ENCODE results near the gene MYL12A. TPM values are rescaled to one million over a fixed set of nuclear protein-coding genes. Genes with fewer than 3 reads are reported as not detected.

Gene MYL12A
- total RNA-seq, 2 donors from 2014 or later, result 102 to 174 TPM

DNA sequence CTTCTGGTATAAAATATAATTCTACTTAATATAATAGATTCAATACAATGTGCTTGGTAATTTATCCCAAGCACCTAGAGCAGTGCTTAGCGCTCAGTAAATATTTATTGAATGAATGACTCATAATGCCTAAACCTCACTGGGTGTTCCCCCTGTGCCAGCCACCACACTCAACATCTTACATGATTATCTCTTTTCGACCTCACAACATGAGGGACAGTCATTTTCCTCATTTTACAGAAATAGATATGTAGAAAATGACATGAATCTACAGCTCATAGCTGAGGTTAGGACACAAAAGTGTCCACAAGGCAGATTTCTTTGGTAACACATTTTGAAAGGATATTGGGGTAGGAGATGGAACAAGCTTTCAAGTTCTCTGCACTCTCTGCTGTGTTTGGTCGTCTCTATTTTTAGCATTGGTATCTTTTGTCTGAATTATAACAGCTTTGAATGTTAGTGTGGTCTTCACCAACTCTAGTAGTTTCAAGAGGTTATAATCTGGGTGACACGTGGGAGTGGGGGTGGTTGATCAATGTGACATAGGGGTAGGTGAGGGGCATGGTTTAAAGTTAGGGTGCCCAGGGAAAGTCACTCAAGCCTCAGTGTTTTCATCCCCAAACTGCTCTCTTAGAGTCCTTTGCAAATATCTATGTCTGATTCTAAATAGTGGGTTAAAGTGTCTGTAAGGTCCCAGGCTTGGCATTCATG is 37.6 kb upstream of the MYL12A start:
- peak; percentile 57 for ATAC-seq
- DNase-seq, result peak in 2 of 4 donors; percentile 30 to 35
- intact Hi-C loops (cut with DNase I), result no loop called here
- H3K27me3 ChIP-seq, result no peaks in the 10 kb centered on the region
- peak overlapping the region in 3 of 4 donors; percentile 1 to 54 (median 18) for H3K27ac ChIP-seq
- no peak for TF ChIP-seq POLR2A (IDR thresholded peaks at IDR 0.05)
- TF ChIP-seq, protein P1, sequence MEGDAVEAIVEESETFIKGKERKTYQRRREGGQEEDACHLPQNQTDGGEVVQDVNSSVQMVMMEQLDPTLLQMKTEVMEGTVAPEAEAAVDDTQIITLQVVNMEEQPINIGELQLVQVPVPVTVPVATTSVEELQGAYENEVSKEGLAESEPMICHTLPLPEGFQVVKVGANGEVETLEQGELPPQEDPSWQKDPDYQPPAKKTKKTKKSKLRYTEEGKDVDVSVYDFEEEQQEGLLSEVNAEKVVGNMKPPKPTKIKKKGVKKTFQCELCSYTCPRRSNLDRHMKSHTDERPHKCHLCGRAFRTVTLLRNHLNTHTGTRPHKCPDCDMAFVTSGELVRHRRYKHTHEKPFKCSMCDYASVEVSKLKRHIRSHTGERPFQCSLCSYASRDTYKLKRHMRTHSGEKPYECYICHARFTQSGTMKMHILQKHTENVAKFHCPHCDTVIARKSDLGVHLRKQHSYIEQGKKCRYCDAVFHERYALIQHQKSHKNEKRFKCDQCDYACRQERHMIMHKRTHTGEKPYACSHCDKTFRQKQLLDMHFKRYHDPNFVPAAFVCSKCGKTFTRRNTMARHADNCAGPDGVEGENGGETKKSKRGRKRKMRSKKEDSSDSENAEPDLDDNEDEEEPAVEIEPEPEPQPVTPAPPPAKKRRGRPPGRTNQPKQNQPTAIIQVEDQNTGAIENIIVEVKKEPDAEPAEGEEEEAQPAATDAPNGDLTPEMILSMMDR (IDR thresholded peaks at IDR 0.05), result no peak
- 46 to 63% methylated on average over 4 of the region's 4 CpGs for WGBS, 2 donors
- H3K36me3 ChIP-seq (replicated peaks in 1 of 2; ENCODE audit: insufficient read depth in 1 of 2, low read depth in 2 of 2), result no peaks in the 10 kb centered on the region
- H3K4me3 ChIP-seq, result no peak overlapping the region
- no peaks in the 10 kb centered on the region for H3K9me3 ChIP-seq
- H3K4me1 ChIP-seq, result peaks cover 60% of the 10 kb centered on the region

DNA sequence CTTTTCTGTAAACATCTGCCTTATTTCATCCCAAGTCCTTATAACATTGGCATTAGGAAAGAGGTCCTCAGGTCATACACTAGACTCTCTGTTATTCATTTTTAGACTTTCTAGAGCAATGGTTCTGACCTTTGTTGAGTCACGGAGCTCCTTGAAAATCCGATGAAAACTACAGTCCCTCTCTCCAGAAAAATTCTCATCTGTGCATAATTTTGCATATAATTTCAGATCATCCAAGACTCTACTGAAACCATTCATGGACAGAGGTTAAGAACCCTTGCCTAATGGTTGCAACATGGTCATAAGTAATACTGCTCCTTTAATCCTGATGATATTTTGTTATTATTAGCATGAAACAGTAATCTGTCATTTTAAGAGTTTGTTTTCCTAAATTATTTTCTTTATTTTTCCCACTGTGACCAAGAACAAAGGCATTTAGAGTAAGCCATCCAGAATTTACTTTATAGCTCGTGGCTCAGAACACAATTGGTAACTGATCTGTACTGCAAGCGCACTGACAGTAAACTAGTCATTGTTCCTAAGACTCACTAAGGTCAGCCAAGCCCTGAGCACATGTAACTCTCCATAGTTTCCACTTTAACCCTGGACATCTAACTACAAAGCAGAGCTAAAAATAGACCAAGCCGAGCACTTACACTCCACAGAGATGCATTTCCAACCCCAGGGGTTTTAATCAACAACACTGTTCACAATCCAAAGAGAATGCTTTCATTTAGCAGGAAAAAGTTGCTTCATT is 36.2 kb upstream of the MYL12A start:
- TF ChIP-seq, protein P1 (IDR thresholded peaks at IDR 0.05), result no peak
- no peak for TF ChIP-seq POLR2A (IDR thresholded peaks at IDR 0.05)
- H3K9me3 ChIP-seq, result no peaks in the 10 kb centered on the region
- 31 to 38% methylated on average over 5 of the region's 5 CpGs for WGBS, 2 donors
- peaks cover 60% of the 10 kb centered on the region for H3K4me1 ChIP-seq
- no peak overlapping the region for H3K4me3 ChIP-seq
- DNase-seq, result peak in 2 of 4 donors; percentile 27 to 48
- intact Hi-C loops (cut with DNase I), result no loop called here
- H3K27ac ChIP-seq, result peak overlapping the region; percentile 22 to 77 (median 67)
- no peaks in the 10 kb centered on the region for H3K36me3 ChIP-seq (replicated peaks in 1 of 2; ENCODE audit: insufficient read depth in 1 of 2, low read depth in 2 of 2)
- peak; percentile 56 for ATAC-seq
- H3K27me3 ChIP-seq, result no peaks in the 10 kb centered on the region

DNA sequence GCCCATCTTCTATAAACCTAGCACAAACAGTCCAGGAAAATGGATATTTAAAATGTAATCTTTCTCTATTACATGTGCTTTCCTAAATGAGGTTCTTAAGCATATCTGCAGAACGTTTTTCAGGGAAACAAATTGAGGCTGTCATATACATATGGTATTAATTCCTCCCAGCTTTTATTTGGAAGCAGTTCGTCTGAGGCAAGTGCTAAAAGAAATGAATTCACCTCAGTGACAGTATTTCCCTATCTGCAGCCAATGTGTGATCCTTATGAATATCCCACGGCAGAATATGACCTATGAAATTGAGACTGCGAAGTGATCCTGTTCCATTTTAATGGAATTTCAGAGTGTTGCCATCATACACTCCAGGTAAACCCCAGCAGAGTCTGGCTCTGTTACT is 34.9 kb upstream of the MYL12A start:
- intact Hi-C loops (cut with DNase I), result no loop called here
- H3K27ac ChIP-seq, result peak overlapping the region; percentile 56 to 77 (median 66)
- no peak for TF ChIP-seq POLR2A (IDR thresholded peaks at IDR 0.05)
- TF ChIP-seq, protein P1 (IDR thresholded peaks at IDR 0.05), result no peak
- H3K4me1 ChIP-seq, result peaks cover 66% of the 10 kb centered on the region
- ATAC-seq (no peak), DNase-seq (no peak)
- H3K36me3 ChIP-seq (replicated peaks in 1 of 2; ENCODE audit: insufficient read depth in 1 of 2, low read depth in 2 of 2), result no peaks in the 10 kb centered on the region
- no peak overlapping the region for H3K4me3 ChIP-seq
- H3K9me3 ChIP-seq, result no peaks in the 10 kb centered on the region
- WGBS, 2 donors, result 14 to 36% methylated on average over 4 of the region's 4 CpGs
- H3K27me3 ChIP-seq, result no peaks in the 10 kb centered on the region

DNA sequence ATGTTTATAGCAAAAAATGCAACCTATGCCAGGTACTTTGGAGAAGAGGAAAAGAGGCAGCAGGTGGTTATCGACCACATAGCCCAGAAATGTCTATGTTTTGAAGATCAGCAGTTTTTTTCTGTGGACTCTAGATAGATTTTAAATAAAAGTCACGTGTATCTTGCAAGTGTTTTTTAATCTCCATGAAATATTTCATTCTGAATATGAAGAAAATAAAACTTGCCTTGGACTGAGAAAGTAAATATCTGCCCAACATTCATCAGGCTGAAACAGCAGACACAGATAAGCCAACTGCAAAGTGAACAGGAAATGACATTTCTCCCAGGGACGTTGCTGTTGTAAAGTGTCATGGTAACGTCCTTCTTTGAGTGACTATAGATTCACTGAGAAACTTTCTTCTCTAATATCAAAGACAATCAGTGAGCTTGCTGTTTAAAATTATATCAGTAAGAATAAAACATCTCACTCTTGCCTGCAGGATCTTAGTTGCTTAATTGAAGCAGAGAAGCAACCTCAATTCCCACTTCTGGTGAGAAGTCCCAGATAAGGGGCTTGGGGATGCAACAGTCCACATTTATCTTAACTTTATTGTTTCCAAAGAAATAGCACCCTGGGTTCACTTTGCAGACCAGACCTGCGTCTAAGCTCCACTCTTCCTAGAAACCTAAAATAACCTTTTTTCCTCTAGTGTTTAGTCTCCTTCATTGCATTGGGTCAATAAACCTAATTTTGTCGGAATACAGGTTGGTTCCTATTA is 34.1 kb upstream of the MYL12A start:
- no peak for TF ChIP-seq POLR2A (IDR thresholded peaks at IDR 0.05)
- TF ChIP-seq, protein P1 (IDR thresholded peaks at IDR 0.05), result no peak
- Histone ChIP-seq H3K36me3 (replicated peaks in 1 of 2; ENCODE audit: insufficient read depth in 1 of 2, low read depth in 2 of 2) (no peaks in the 10 kb centered on the region), H3K27me3 (no peaks in the 10 kb centered on the region), H3K27ac (peak overlapping the region; percentile 56 to 77 (median 66)), H3K4me1 (peaks cover 68% of the 10 kb centered on the region), H3K9me3 (no peaks in the 10 kb centered on the region), H3K4me3 (no peak overlapping the region)
- DNase-seq (peak in 1 of 4 donors; percentile 33), ATAC-seq (peak; percentile 50)
- intact Hi-C loops (cut with DNase I), result no loop called here
- WGBS, 2 donors, result 13 to 17% methylated on average over 6 of the region's 6 CpGs

Measured in body of pancreas (tissue), 4 donors.